ENCODE measurements around the gene LILRA2. TPM values are rescaled to one million over a fixed set of nuclear protein-coding genes. Genes with fewer than 3 reads are reported as not detected.

The LILRA2 gene
- total and polyA plus RNA-seq, 10 of the 15 experiments (the other 5 are each of a cell fraction or from before 2014, with no cell fraction given): 0.16 to 1.8 (median 0.43) TPM

DNA sequence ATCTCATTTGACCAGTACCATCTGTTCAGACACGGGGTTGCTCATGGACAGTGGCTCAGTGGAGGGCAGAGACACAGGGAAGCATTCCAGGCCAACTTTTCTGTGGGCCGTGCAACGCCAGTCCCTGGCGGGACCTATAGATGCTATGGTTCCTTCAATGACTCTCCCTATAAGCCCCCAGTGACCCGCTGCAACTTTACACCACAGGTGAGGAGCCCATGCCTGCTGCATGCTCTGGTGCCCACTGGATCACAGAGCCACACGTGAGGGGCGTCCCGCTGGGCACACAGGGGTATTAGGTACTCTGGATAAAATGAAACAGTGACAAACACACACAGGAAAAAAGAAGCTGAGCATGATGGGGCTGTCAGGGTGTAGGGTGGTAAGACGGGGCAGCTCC is 36.6 kb upstream of the LILRA2 start:
- no TSS peak for BruUV-seq (replicated peaks)
- Histone ChIP-seq H3K79me2 (ENCODE audit: control insufficient read depth, insufficient read depth, low read length) (no peaks in the 10 kb centered on the region), H3K27me3 (replicated peaks in 1 of 2; ENCODE audit: control insufficient read depth in 2 of 2, insufficient read depth in 2 of 2, low read length in 1 of 2) (no peaks in the 10 kb centered on the region), H3K4me3 (no peak overlapping the region), H4K20me1 (ENCODE audit: control insufficient read depth, insufficient read depth) (no peaks in the 10 kb centered on the region), H3K9ac (ENCODE audit: control insufficient read depth, insufficient read depth, low read length) (no peak overlapping the region), H3K27ac (ENCODE audit: control insufficient read depth, insufficient read depth) (no peak overlapping the region), H3K36me3 (ENCODE audit: control insufficient read depth in 2 of 2, insufficient read depth in 2 of 2, low read length in 1 of 2) (no peaks in the 10 kb centered on the region), H2AFZ (ENCODE audit: control insufficient read depth, low read depth, low read length) (no peak overlapping the region), H3K4me1 (ENCODE audit: control insufficient read depth, insufficient read depth, low read length) (peaks cover 9% of the 10 kb centered on the region), H3K4me2 (ENCODE audit: control insufficient read depth, insufficient read depth) (no peak overlapping the region), H3K9me3 (replicated peaks; ENCODE audit: control insufficient read depth, insufficient read depth, low read length) (no peaks in the 10 kb centered on the region; the same call in 2 of the 3 replicates)
- no peak for TF ChIP-seq RCOR1 (conservative IDR thresholded peaks at IDR 0.05; ENCODE audit: low read depth, low read length)
- TF ChIP-seq POLR2AphosphoS5 (IDR thresholded peaks at IDR 0.05; ENCODE audit: low read length): no peak
- TF ChIP-seq SMAD5 (IDR thresholded peaks at IDR 0.05; ENCODE audit: low read depth): no peak
- TF ChIP-seq SUPT20H (IDR thresholded peaks at IDR 0.05; ENCODE audit: borderline replicate concordance, control insufficient read depth, low read depth, low read length): no peak
- no peak for TF ChIP-seq PML (IDR thresholded peaks at IDR 0.05; ENCODE audit: low read length)
- no peak for TF ChIP-seq POU2F2 (IDR thresholded peaks at IDR 0.05; ENCODE audit: borderline replicate concordance, low read depth, low read length)
- no peak for TF ChIP-seq SUZ12 (IDR thresholded peaks at IDR 0.05; ENCODE audit: unreplicated experiment)
- no peak for TF ChIP-seq CBX5 (IDR thresholded peaks at IDR 0.05; ENCODE audit: low read depth)
- no peak for TF ChIP-seq IRF3 (IDR thresholded peaks at IDR 0.05)
- TF ChIP-seq BCLAF1 (IDR thresholded peaks at IDR 0.05): no peak
- no peak for TF ChIP-seq NR2F1 (conservative IDR thresholded peaks at IDR 0.05)
- TF ChIP-seq TARDBP (IDR thresholded peaks at IDR 0.05; ENCODE audit: borderline replicate concordance): no peak
- TF ChIP-seq NR2C1 (IDR thresholded peaks at IDR 0.05): no peak
- no peak for TF ChIP-seq RAD51 (IDR thresholded peaks at IDR 0.05)
- RAD21 ChIA-PET (ENCODE audit: unreplicated experiment): no interaction called here
- intact Hi-C loops (cut with micrococcal nuclease; ENCODE audit: unreplicated experiment): no loop called here
- POLR2A ChIA-PET: no interaction called here
- SMC1A ChIA-PET (ENCODE audit: uncharacterized antibody, unreplicated experiment): no interaction called here
- CTCF ChIA-PET: no interaction called here
- WGBS (ENCODE audit: insufficient coverage, insufficient replicate concordance, low lambda C conversion rate, missing lambda C conversion rate): 83% methylated on average over 9 of the region's 9 CpGs
- FAIRE-seq (no peak), DNase-seq (ENCODE audit: low read depth, low spot score) (no peak), ATAC-seq (no peak)
- in situ Hi-C loops (cut with MboI): no loop called here

Measured in GM12878 (cell line).